SU-DHL-6 (cell line): ENCODE data around the gene WDSUB1.

Experiments
- H2AFZ ChIP-seq: fragments of 200-600 bp; sonication (generic); 2 replicates; pipeline ENCODE4 v1.6.1; 2014; ENCODE audit warnings: low read depth, mild to moderate bottlenecking, moderate library complexity, mixed read lengths, antibody characterized with exemption, low read length; ENCODE audit not compliant: severe bottlenecking
- H3F3A ChIP-seq: fragments of 200-600 bp; shearing (Covaris generic); 2 replicates; pipeline ENCODE4 v1.6.0; 2016; ENCODE audit warnings: antibody characterized with exemption, mild to moderate bottlenecking; ENCODE audit not compliant: insufficient read depth
- H3K27ac ChIP-seq: fragments of 200-600 bp; sonication (generic); 2 replicates; pipeline ENCODE4 v1.5.1; 2016; ENCODE audit warnings: low read depth, mild to moderate bottlenecking, low read length, moderate library complexity, mixed read lengths
- H3K27me3 ChIP-seq: fragments of 200-600 bp; sonication (generic), shearing (Covaris generic); 2 replicates; pipeline ENCODE4 v1.6.0; 2014; ENCODE audit warnings: mild to moderate bottlenecking, low read length
- H3K36me3 ChIP-seq: fragments of 200-600 bp; sonication (generic); 2 replicates; pipeline ENCODE4 v1.6.1; 2014; ENCODE audit warnings: mild to moderate bottlenecking, low read length, mixed read lengths
- H3K4me2 ChIP-seq: fragments of 300-600, 200-600 bp; shearing (Covaris generic), sonication (generic); 2 replicates; pipeline ENCODE4 v1.6.0; 2014; ENCODE audit warnings: low read length, low read depth, mild to moderate bottlenecking; ENCODE audit not compliant: poor library complexity, severe bottlenecking
- H3K4me3 ChIP-seq: fragments of 200-600 bp; sonication (generic); 2 replicates; pipeline ENCODE4 v1.5.1; 2014; ENCODE audit warnings: antibody characterized with exemption, low read length, mild to moderate bottlenecking, mixed read lengths; ENCODE audit not compliant: insufficient read depth, poor library complexity, severe bottlenecking
- H3K79me2 ChIP-seq: fragments of 200-600 bp; sonication (generic); 2 replicates; pipeline ENCODE4 v1.6.1; 2014; ENCODE audit warnings: mild to moderate bottlenecking, low read length, moderate library complexity; ENCODE audit not compliant: insufficient read depth
- H3K9ac ChIP-seq: fragments of 200-600 bp; sonication (generic); 2 replicates; pipeline ENCODE4 v1.7.0; 2014; ENCODE audit warnings: mild to moderate bottlenecking, low read length
- H3K9me2 ChIP-seq: fragments of 200-600 bp; sonication (generic); replicated peaks from 2 replicates; pipeline ENCODE4 v1.6.1; 2014; ENCODE audit warnings: low read length; ENCODE audit not compliant: insufficient read depth
- H3K9me3 ChIP-seq: fragments of 200-600 bp; sonication (generic); 2 replicates; pipeline ENCODE4 v1.6.1; 2014; ENCODE audit warnings: low read length, mixed read lengths; ENCODE audit not compliant: insufficient read depth
- H4K20me1 ChIP-seq: fragments of 200-600 bp; sonication (generic); 2 replicates; pipeline ENCODE4 v1.6.1; 2014; ENCODE audit warnings: low read depth, mild to moderate bottlenecking, antibody characterized with exemption, low read length, moderate library complexity, mixed read lengths
- EZH2phosphoT487 ChIP-seq: fragments of 200-600 bp; sonication (generic), shearing (Covaris generic); conservative IDR thresholded peaks from 2 replicates; pipeline ENCODE4 v1.6.1; 2018; ENCODE audit warnings: mild to moderate bottlenecking, antibody characterized with exemption, low read length, moderate library complexity, mixed read lengths
- TF ChIP-seq, protein P1 (sequence below): fragments of 200-600 bp; sonication (generic); IDR thresholded peaks from one replicate; pipeline ENCODE4 v1.5.1; 2017; ENCODE audit warnings: antibody characterized with exemption, mild to moderate bottlenecking, low read length, moderate library complexity; ENCODE audit not compliant: insufficient read depth, poor library complexity, severe bottlenecking

WDSUB1 gene

DNA sequence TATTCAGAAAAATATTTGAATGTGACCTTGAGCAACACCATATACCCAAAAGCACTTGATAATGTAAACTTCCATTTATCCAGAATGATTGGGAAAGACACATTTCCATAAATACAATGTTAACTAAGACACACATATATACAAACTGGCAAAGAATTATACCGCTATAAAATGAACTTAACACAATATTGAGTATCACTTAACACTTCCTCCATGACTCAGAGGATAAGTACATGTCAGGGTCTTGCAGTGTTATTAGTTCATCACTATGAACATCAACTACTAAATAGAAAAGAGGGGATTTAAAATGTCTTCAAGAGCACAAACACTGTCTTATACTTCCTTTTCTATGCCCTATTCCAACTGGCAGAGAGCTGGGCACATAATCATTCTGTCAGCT, 18.6 kb downstream of the WDSUB1 start:
- Histone ChIP-seq H3K4me2 (no peak overlapping the region), H4K20me1 (no peaks in the 10 kb centered on the region), H2AFZ (no peak overlapping the region), H3K9me2 (no peaks in the 10 kb centered on the region), H3K9me3 (no peaks in the 10 kb centered on the region), H3F3A (no peaks in the 10 kb centered on the region), H3K79me2 (no peaks in the 10 kb centered on the region), H3K36me3 (0 out of 2 replicates have a peak, but pooled peaks cover 5% of the 10 kb centered on the region), H3K27me3 (no peaks in the 10 kb centered on the region), H3K27ac (no peak overlapping the region), H3K4me3 (no peak overlapping the region), H3K9ac (no peak overlapping the region)
- TF ChIP-seq, protein P1, sequence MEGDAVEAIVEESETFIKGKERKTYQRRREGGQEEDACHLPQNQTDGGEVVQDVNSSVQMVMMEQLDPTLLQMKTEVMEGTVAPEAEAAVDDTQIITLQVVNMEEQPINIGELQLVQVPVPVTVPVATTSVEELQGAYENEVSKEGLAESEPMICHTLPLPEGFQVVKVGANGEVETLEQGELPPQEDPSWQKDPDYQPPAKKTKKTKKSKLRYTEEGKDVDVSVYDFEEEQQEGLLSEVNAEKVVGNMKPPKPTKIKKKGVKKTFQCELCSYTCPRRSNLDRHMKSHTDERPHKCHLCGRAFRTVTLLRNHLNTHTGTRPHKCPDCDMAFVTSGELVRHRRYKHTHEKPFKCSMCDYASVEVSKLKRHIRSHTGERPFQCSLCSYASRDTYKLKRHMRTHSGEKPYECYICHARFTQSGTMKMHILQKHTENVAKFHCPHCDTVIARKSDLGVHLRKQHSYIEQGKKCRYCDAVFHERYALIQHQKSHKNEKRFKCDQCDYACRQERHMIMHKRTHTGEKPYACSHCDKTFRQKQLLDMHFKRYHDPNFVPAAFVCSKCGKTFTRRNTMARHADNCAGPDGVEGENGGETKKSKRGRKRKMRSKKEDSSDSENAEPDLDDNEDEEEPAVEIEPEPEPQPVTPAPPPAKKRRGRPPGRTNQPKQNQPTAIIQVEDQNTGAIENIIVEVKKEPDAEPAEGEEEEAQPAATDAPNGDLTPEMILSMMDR, result no peak
- TF ChIP-seq EZH2phosphoT487, result no peak

DNA sequence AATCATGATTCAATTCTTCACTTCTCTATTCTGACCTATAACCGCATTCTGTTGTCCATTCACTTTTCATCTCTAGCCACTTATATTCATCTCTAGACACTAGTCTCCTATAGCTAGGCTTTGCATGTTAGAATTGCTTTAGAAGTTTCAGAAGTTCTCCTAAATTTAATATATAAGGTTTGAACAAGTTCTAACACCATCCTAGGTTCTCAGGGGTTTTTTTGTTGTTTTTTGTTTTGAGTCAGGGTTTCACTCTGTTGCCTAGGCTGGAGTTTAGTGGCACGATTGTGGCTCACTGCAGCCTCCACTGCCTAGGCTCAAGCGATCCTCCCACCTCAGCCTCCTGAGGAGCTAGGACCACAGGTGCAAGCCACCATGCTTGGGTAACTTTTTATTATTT, 19.9 kb downstream of the WDSUB1 start:
- H3K9ac ChIP-seq, result no peak overlapping the region
- H3K9me2 ChIP-seq, result no peaks in the 10 kb centered on the region
- H3K4me3 ChIP-seq, result no peak overlapping the region
- H3K9me3 ChIP-seq, result no peaks in the 10 kb centered on the region
- no peaks in the 10 kb centered on the region for H4K20me1 ChIP-seq
- H3K36me3 ChIP-seq, result 0 out of 2 replicates have a peak, but pooled peaks cover 4% of the 10 kb centered on the region
- TF ChIP-seq EZH2phosphoT487, result no peak
- TF ChIP-seq, protein P1, result no peak
- no peaks in the 10 kb centered on the region for H3K79me2 ChIP-seq
- no peaks in the 10 kb centered on the region for H3K27me3 ChIP-seq
- H3K27ac ChIP-seq, result no peak overlapping the region
- H2AFZ ChIP-seq, result no peak overlapping the region
- no peaks in the 10 kb centered on the region for H3F3A ChIP-seq
- no peak overlapping the region for H3K4me2 ChIP-seq

DNA sequence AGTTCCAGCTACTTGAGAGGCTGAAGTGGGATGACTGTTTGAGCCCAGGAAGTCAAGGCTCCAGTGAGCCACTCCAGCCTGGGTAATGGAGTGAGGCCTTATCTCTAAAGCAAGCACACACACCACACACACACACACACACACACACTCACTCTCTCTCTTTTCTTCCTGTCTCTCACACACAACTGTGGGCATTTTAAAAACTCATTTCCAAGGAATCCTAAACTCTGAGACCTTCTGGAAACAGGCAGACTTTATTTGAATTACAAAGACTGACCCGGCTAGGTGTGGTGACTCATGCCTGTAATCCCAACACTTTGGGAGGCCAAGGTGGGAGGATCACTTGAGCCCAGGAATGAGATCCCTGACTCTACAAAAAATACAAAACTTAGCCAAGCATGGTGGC, 21.3 kb downstream of the WDSUB1 start:
- H3K9me2 ChIP-seq, result no peaks in the 10 kb centered on the region
- H3K4me2 ChIP-seq, result no peak overlapping the region
- no peak overlapping the region for H3K4me3 ChIP-seq
- H3K27me3 ChIP-seq, result no peaks in the 10 kb centered on the region
- TF ChIP-seq, protein P1, result no peak
- no peak for TF ChIP-seq EZH2phosphoT487
- H3K79me2 ChIP-seq, result no peaks in the 10 kb centered on the region
- H3K9me3 ChIP-seq, result no peaks in the 10 kb centered on the region
- H3K27ac ChIP-seq, result no peak overlapping the region
- no peaks in the 10 kb centered on the region for H3K36me3 ChIP-seq
- no peak overlapping the region for H3K9ac ChIP-seq
- no peaks in the 10 kb centered on the region for H4K20me1 ChIP-seq
- no peaks in the 10 kb centered on the region for H3F3A ChIP-seq
- H2AFZ ChIP-seq, result no peak overlapping the region
